AG10803 (cell line): ENCODE data around the gene SESN3.

Source experiments
- DNase-seq: peaks from one replicate; pipeline ENCODE4 v3.0.0; 2010; ENCODE audit warnings: low read depth
- H3K4me3 ChIP-seq: 2 replicates; pipeline ENCODE4 v1.5.1; 2011; ENCODE audit warnings: mild to moderate bottlenecking, low read length, control low read depth
- CTCF ChIP-seq: conservative IDR thresholded peaks from 2 replicates; pipeline ENCODE4 v1.5.1; 2011; ENCODE audit warnings: mild to moderate bottlenecking, low read length, control low read depth, inconsistent platforms

SESN3 gene

GRCh38 chr11:95119361-95120060, 111.5 kb downstream of the SESN3 start:
- TF ChIP-seq CTCF: no peak
- H3K4me3 ChIP-seq: no peak overlapping the region
- DNase-seq: no peak

- no peak overlapping the region for H3K4me3 ChIP-seq
- no peak for TF ChIP-seq CTCF
- no peak for DNase-seq
Measured at GRCh38 chr11:95115597-95115996, 115.4 kb downstream of the SESN3 start.
